ENCODE results near the gene CACNG1. TPM values are rescaled to one million over a fixed set of nuclear protein-coding genes. Genes with fewer than 3 reads are reported as not detected.

Gene CACNG1
- total RNA-seq, 1 experiment from 2014 or later, result not detected

DNA sequence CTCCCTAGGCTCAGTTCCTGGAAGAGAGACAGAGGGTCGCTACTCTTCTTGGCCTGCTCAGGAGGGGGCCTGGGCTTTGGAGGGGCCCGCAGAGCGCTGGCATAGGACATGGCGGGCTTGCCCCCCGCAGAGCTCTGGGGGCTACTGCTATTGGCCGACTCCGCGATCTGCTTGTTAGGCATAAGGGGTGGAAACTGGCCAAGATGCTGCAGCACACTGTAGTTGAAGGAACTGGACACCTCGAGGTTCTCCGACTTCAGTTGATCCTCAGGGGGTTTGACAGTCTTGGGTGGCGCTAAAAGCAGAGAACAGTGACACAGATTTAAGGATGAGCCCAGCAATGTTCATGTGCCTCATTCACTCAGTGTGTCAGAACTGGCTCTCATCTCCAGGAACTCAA is 33.9 kb downstream of the CACNG1 start:
- Histone ChIP-seq H3K18ac (ENCODE audit: insufficient read length, low read depth, low read length) (no peak overlapping the region), H3K9me3 (ENCODE audit: control insufficient read depth, low read depth, low read length) (no peaks in the 10 kb centered on the region), H2BK15ac (ENCODE audit: low read depth, low read length) (no peak overlapping the region), H2BK120ac (ENCODE audit: low read depth, low read length, poor library complexity, severe bottlenecking) (no peak overlapping the region), H3K79me2 (ENCODE audit: insufficient read depth, low read length) (no peaks in the 10 kb centered on the region), H3K27ac (ENCODE audit: insufficient read length, low read depth, low read length) (no peak overlapping the region), H3K27me3 (ENCODE audit: insufficient read depth, low read length) (no peaks in the 10 kb centered on the region), H4K5ac (ENCODE audit: insufficient read length, low read depth, low read length) (no peak overlapping the region), H2AK5ac (ENCODE audit: insufficient read length, low read length) (no peak overlapping the region), H2AFZ (ENCODE audit: low read length) (no peak overlapping the region), H4K91ac (ENCODE audit: insufficient read length, low read depth, low read length) (no peak overlapping the region), H3K23me2 (ENCODE audit: insufficient read length, low read depth, low read length, poor library complexity, severe bottlenecking) (no peaks in the 10 kb centered on the region), H3K4me1 (ENCODE audit: insufficient read depth, low read length) (no peaks in the 10 kb centered on the region), H3K4me2 (ENCODE audit: insufficient read depth, insufficient read length, low read length) (no peak overlapping the region), H3T11ph (ENCODE audit: low read length) (no peak overlapping the region), H3K79me1 (ENCODE audit: insufficient read depth, low read depth, low read length, poor library complexity, severe bottlenecking) (no peaks in the 10 kb centered on the region), H4K8ac (replicated peaks; ENCODE audit: insufficient read length, low read depth, low read length) (no peak overlapping the region), H3K56ac (ENCODE audit: insufficient read length, low read depth, low read length) (no peak overlapping the region), H2BK5ac (ENCODE audit: insufficient read length, low read length) (no peak overlapping the region), H3K23ac (ENCODE audit: insufficient read length, low read depth, low read length) (no peak overlapping the region), H2BK20ac (ENCODE audit: low read depth, low read length, poor library complexity, severe bottlenecking) (no peak overlapping the region), H3K14ac (ENCODE audit: insufficient read depth, low read length) (no peak overlapping the region), H3K9ac (ENCODE audit: extremely low read depth, insufficient read length, low read length) (no peak overlapping the region), H3K4ac (ENCODE audit: low read depth, low read length) (no peak overlapping the region), H4K20me1 (ENCODE audit: control insufficient read depth, insufficient read depth, insufficient read length) (no peaks in the 10 kb centered on the region), H2BK12ac (ENCODE audit: insufficient read length, low read depth, low read length) (no peak overlapping the region)
- no peak overlapping the region for H3K27ac Mint-ChIP-seq
- H3K9me3 Mint-ChIP-seq, result no peaks in the 10 kb centered on the region
- TF ChIP-seq, protein P1, sequence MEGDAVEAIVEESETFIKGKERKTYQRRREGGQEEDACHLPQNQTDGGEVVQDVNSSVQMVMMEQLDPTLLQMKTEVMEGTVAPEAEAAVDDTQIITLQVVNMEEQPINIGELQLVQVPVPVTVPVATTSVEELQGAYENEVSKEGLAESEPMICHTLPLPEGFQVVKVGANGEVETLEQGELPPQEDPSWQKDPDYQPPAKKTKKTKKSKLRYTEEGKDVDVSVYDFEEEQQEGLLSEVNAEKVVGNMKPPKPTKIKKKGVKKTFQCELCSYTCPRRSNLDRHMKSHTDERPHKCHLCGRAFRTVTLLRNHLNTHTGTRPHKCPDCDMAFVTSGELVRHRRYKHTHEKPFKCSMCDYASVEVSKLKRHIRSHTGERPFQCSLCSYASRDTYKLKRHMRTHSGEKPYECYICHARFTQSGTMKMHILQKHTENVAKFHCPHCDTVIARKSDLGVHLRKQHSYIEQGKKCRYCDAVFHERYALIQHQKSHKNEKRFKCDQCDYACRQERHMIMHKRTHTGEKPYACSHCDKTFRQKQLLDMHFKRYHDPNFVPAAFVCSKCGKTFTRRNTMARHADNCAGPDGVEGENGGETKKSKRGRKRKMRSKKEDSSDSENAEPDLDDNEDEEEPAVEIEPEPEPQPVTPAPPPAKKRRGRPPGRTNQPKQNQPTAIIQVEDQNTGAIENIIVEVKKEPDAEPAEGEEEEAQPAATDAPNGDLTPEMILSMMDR (conservative IDR thresholded peaks at IDR 0.05), result no peak
- no peak for DNase-seq
- H3K4me1 Mint-ChIP-seq, result no peaks in the 10 kb centered on the region
- WGBS (ENCODE audit: extremely low coverage, insufficient read length, low lambda C conversion rate), result no CpG with 5 or more reads among the region's 11 CpGs
- no peak overlapping the region for H3K4me3 Mint-ChIP-seq
- H3K27me3 Mint-ChIP-seq (ENCODE audit: low read depth), result no peaks in the 10 kb centered on the region
- peaks cover 0 to 4% (median 3%) of the 10 kb centered on the region in 3 experiments; a peak in 3 of 7 replicates for H3K36me3 Mint-ChIP-seq (ENCODE audit: insufficient read depth in 1 of 3, low read depth in 3 of 3)

All from H9 (cell line).